GM12878 (cell line): ENCODE measurements around the gene HJURP.

Source experiments
- CHD4 ChIP-seq: fragments of 200-600 bp; sonication (generic); IDR thresholded peaks from 2 replicates; pipeline ENCODE4 v1.6.1; 2016; ENCODE audit warnings: mild to moderate bottlenecking
- CTCF ChIP-seq, 3 experiments: IDR thresholded peaks in 2 of 3; conservative IDR thresholded peaks in 1 of 3; 2 replicates each; pipeline ENCODE4 v1.5.1; 2011; ENCODE audit warnings: low read depth in 3 of 3, low read length in 3 of 3, mild to moderate bottlenecking in 3 of 3, control low read depth in 2 of 3, moderate library complexity in 2 of 3, inconsistent platforms in 1 of 3, mixed read lengths in 1 of 3; ENCODE audit not compliant: control insufficient read depth in 2 of 3, insufficient read depth in 1 of 3; ENCODE audit errors: extremely low read depth in 1 of 3
- EP300 ChIP-seq, 2 experiments: fragments of 150-350 bp in 1 of 2; IDR thresholded peaks; 2 replicates each; pipeline ENCODE4 v1.6.1; 2011 to 2012; ENCODE audit warnings: low read depth in 2 of 2, low read length in 2 of 2, borderline replicate concordance in 1 of 2, improper control_type of control experiment in 1 of 2, inconsistent platforms in 1 of 2; ENCODE audit not compliant: control insufficient read depth in 1 of 2
- FOXM1 ChIP-seq: IDR thresholded peaks from 2 replicates; pipeline ENCODE4 v1.6.1; 2012; ENCODE audit warnings: low read depth, mild to moderate bottlenecking, inconsistent platforms, low read length, moderate library complexity
- MXI1 ChIP-seq: fragments of 150-350 bp; IDR thresholded peaks from 2 replicates; pipeline ENCODE4 v1.6.1; 2011; ENCODE audit warnings: low read depth, mild to moderate bottlenecking, inconsistent platforms, low read length, improper control_type of control experiment
- POLR2AphosphoS5 ChIP-seq: IDR thresholded peaks from 2 replicates; pipeline ENCODE4 v1.6.1; 2011; ENCODE audit warnings: mild to moderate bottlenecking, low read length, inconsistent platforms
- SIN3A ChIP-seq: IDR thresholded peaks from 2 replicates; pipeline ENCODE4 v1.6.1; 2012; ENCODE audit warnings: low read depth, low read length, improper control_type of control experiment
- SPI1 ChIP-seq: IDR thresholded peaks from 2 replicates; pipeline ENCODE4 v1.6.1; 2011; ENCODE audit warnings: low read depth, mild to moderate bottlenecking, low read length, moderate library complexity, borderline replicate concordance; ENCODE audit not compliant: insufficient read depth
- USF2 ChIP-seq: IDR thresholded peaks from 2 replicates; pipeline ENCODE4 v1.6.1; 2011; ENCODE audit warnings: low read depth, low read length, improper control_type of control experiment, borderline replicate concordance
- YY1 ChIP-seq: IDR thresholded peaks from 2 replicates; pipeline ENCODE4 v1.6.1; 2011; ENCODE audit warnings: low read depth, mild to moderate bottlenecking, low read length
- TF ChIP-seq, protein P1 (sequence below): fragments of 450-650 bp; IDR thresholded peaks from 2 replicates; pipeline ENCODE4 v1.6.1; 2017; ENCODE audit warnings: mild to moderate bottlenecking

- no peak for TF ChIP-seq SPI1
- TF ChIP-seq FOXM1, result no peak
- TF ChIP-seq, protein P1, sequence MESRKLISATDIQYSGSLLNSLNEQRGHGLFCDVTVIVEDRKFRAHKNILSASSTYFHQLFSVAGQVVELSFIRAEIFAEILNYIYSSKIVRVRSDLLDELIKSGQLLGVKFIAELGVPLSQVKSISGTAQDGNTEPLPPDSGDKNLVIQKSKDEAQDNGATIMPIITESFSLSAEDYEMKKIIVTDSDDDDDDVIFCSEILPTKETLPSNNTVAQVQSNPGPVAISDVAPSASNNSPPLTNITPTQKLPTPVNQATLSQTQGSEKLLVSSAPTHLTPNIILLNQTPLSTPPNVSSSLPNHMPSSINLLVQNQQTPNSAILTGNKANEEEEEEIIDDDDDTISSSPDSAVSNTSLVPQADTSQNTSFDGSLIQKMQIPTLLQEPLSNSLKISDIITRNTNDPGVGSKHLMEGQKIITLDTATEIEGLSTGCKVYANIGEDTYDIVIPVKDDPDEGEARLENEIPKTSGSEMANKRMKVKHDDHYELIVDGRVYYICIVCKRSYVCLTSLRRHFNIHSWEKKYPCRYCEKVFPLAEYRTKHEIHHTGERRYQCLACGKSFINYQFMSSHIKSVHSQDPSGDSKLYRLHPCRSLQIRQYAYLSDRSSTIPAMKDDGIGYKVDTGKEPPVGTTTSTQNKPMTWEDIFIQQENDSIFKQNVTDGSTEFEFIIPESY, result no peak
- no peak for TF ChIP-seq YY1
- TF ChIP-seq CHD4, result no peak
- TF ChIP-seq POLR2AphosphoS5, result no peak
- TF ChIP-seq MXI1, result no peak
- TF ChIP-seq USF2, result no peak
- TF ChIP-seq SIN3A, result no peak
- TF ChIP-seq EP300 (IDR thresholded peaks at IDR 0.05; ENCODE audit: borderline replicate concordance in 1 of 2, control insufficient read depth in 1 of 2, low read depth in 2 of 2, low read length in 2 of 2), result no peak
- no peak for TF ChIP-seq CTCF (IDR thresholded peaks at IDR 0.05 in 2 of 3, conservative IDR thresholded peaks at IDR 0.05 in 1 of 3; ENCODE audit: control insufficient read depth in 2 of 3, extremely low read depth in 1 of 3, insufficient read depth in 1 of 3, low read depth in 3 of 3, low read length in 3 of 3)
These were observed 54.6 kb downstream of the HJURP start for GRCh38 chr2:233799716-233800115.
